Panc1 (cell line): ENCODE measurements around the gene TATDN3. TPM values are rescaled to one million over a fixed set of nuclear protein-coding genes. Genes with fewer than 3 reads are reported as not detected.

Experiments
- ATAC-seq: fragments of 200-7000 bp; cut with Tn5 transposase; 2 replicates; pipeline ENCODE4 v1.9.1; 2020; ENCODE audit warnings: mild to moderate bottlenecking, moderate library complexity
- BruUV-seq: library from RNA; stranded (reverse); fragments of 400-500 nt; replicated peaks from 2 replicates; lab custom pipeline; 2021; lab: Mats Ljungman, UMichigan
- CTCF ChIA-PET: fragments of 300-600 bp; sonication (Branson Sonifier 250); formaldehyde crosslinking; loops from one replicate; lab custom pipeline; 2022; ENCODE audit warnings: antibody characterized with exemption; lab: Charles Lee
- POLR2A ChIA-PET: fragments of 300-600 bp; sonication (Branson Sonifier 250); formaldehyde crosslinking; loops from one replicate; lab custom pipeline; 2022; ENCODE audit warnings: antibody characterized with exemption; lab: Charles Lee
- DNase-seq: peaks from one replicate; pipeline ENCODE4 v3.0.0-alpha.2; 2010; ENCODE audit warnings: low read depth, low spot score
- H3K27ac ChIP-seq: 2 replicates; pipeline ENCODE4 v1.5.1; 2011; ENCODE audit warnings: mild to moderate bottlenecking, low read length, inconsistent platforms
- H3K27me3 ChIP-seq: fragments of 200-500 bp; sonication (Bioruptor generic); 2 replicates; pipeline ENCODE4 v1.6.0; 2014; ENCODE audit warnings: low read length, inconsistent platforms; ENCODE audit not compliant: control insufficient read depth, insufficient read depth
- H3K36me3 ChIP-seq: fragments of 200-500 bp; sonication (Bioruptor generic); 2 replicates; pipeline ENCODE4 v1.5.1; 2014; ENCODE audit warnings: inconsistent platforms, mild to moderate bottlenecking, low read length, moderate library complexity; ENCODE audit not compliant: control insufficient read depth, insufficient read depth
- H3K4me1 ChIP-seq: 2 replicates; pipeline ENCODE4 v1.5.1; 2011; ENCODE audit warnings: inconsistent platforms, mild to moderate bottlenecking, low read length, moderate library complexity; ENCODE audit not compliant: control insufficient read depth, insufficient read depth
- H3K4me3 ChIP-seq, 2 experiments: 2 replicates each; pipeline ENCODE4 v1.5.1; 2011 to 2012; ENCODE audit warnings: low read depth in 2 of 2, low read length in 2 of 2, mild to moderate bottlenecking in 2 of 2, inconsistent platforms in 1 of 2, moderate library complexity in 1 of 2
- H3K9me3 ChIP-seq: fragments of 200-500 bp; sonication (Bioruptor generic); 2 replicates; pipeline ENCODE4 v1.5.1; 2014; ENCODE audit warnings: low read depth, mild to moderate bottlenecking, inconsistent platforms, low read length, moderate library complexity; ENCODE audit not compliant: control insufficient read depth, insufficient read depth
- CTCF ChIP-seq: fragments of 450-650 bp; IDR thresholded peaks from 2 replicates; pipeline ENCODE4 v1.5.1; 2017; ENCODE audit warnings: mild to moderate bottlenecking
- POLR2AphosphoS5 ChIP-seq: IDR thresholded peaks from 2 replicates; pipeline ENCODE4 v1.6.1; 2012; ENCODE audit warnings: mild to moderate bottlenecking, low read depth, low read length, moderate library complexity
- REST ChIP-seq, 2 experiments: IDR thresholded peaks; 2 replicates each; pipeline ENCODE4 v1.6.1; 2011 to 2012; ENCODE audit warnings: low read depth in 2 of 2, control low read depth in 1 of 2, low read length in 1 of 2, mild to moderate bottlenecking in 1 of 2, moderate library complexity in 1 of 2; ENCODE audit not compliant: insufficient read depth in 1 of 2
- SIN3A ChIP-seq: IDR thresholded peaks from 2 replicates; pipeline ENCODE4 v1.6.1; 2012; ENCODE audit warnings: low read depth, mild to moderate bottlenecking, low read length, moderate library complexity, borderline replicate concordance; ENCODE audit not compliant: insufficient read depth
- TCF7L2 ChIP-seq: IDR thresholded peaks from 2 replicates; pipeline ENCODE4 v1.6.1; 2011; ENCODE audit warnings: mild to moderate bottlenecking, low read depth, low read length, inconsistent platforms
- in situ Hi-C: cut with HindIII; loops from 2 replicates; pipeline ENCODE4 v1.10.0; 2016; ENCODE audit warnings: low sequenced_read_pairs, low pct_unique_long_range_greater_than_20kb
- intact Hi-C: fragments of 100-400 bp; cut with micrococcal nuclease; formaldehyde crosslinking; loops from one replicate; pipeline ENCODE4 v1.10.0; 2022; ENCODE audit not compliant: unreplicated experiment
- total RNA-seq: library from RNA; stranded (reverse); gene quantifications from one replicate; pipeline ENCODE4 v1.2.1, GENCODE V29; 2021; ENCODE audit not compliant: unreplicated experiment

The TATDN3 gene
- total RNA-seq, 1 experiment from 2014 or later, result 9.5 TPM

- Histone ChIP-seq H3K9me3 (no peaks in the 10 kb centered on the region), H3K27ac (no peak overlapping the region), H3K27me3 (no peaks in the 10 kb centered on the region), H3K4me1 (no peaks in the 10 kb centered on the region), H3K36me3 (no peaks in the 10 kb centered on the region), H3K4me3 (no peak overlapping the region)
- in situ Hi-C loops (no loop called here), intact Hi-C loops (no loop called here)
- ATAC-seq (no peak), DNase-seq (no peak)
- POLR2A ChIA-PET, result no interaction called here
- no TSS peak for BruUV-seq
- TF ChIP-seq REST (IDR thresholded peaks at IDR 0.05; ENCODE audit: insufficient read depth in 1 of 2, low read depth in 2 of 2, low read length in 1 of 2) (no peak), SIN3A (no peak), CTCF (no peak), TCF7L2 (no peak), POLR2AphosphoS5 (no peak)
- CTCF ChIA-PET, result no interaction called here
Measured at GRCh38 chr1:212805767-212806166, 14.1 kb downstream of the TATDN3 start.

- Histone ChIP-seq H3K9me3 (no peaks in the 10 kb centered on the region), H3K27ac (no peak overlapping the region), H3K4me1 (0 out of 2 replicates have a peak, but pooled peaks cover 3% of the 10 kb centered on the region), H3K36me3 (no peaks in the 10 kb centered on the region), H3K4me3 (no peak overlapping the region), H3K27me3 (no peaks in the 10 kb centered on the region)
- in situ Hi-C loops, result no loop called here
- intact Hi-C loops, result loop anchor here (5.0 kb wide), 1 partner anchor 183 kb away; no protein-coding TSS in a partner anchor
- DNase-seq (no peak), ATAC-seq (no peak)
- TF ChIP-seq POLR2AphosphoS5 (no peak), CTCF (no peak), TCF7L2 (no peak), SIN3A (no peak), REST (IDR thresholded peaks at IDR 0.05; ENCODE audit: insufficient read depth in 1 of 2, low read depth in 2 of 2, low read length in 1 of 2) (no peak)
- POLR2A ChIA-PET, result interaction anchor here (0.6 kb wide), 1 partner anchor 903 kb away, joined by 3 read pairs; no protein-coding TSS in a partner anchor
- BruUV-seq, result no TSS peak
- CTCF ChIA-PET, result interaction anchor here (0.5 to 1.2 kb wide), 4 partner anchors 43 to 529 kb away, joined by 3 to 4 read pairs (median 4); partner anchors contain the start of gene FLVCR1
Measured at GRCh38 chr1:212814537-212815334, 23.0 kb downstream of the TATDN3 start.
